A549 (cell line): Measurements from ENCODE around the gene CBY1.

ENCODE experiments used
- CTCF ChIP-seq: fragments of >200 bp; sonication (Bioruptor Twin); formaldehyde crosslinking; IDR thresholded peaks from 3 replicates; pipeline ENCODE4 v1.5.1; 2016
- SREBF2 ChIP-seq: fragments of 450-650 bp; IDR thresholded peaks from 2 replicates; pipeline ENCODE4 v1.6.1; 2014; ENCODE audit warnings: mild to moderate bottlenecking, moderate library complexity

- TF ChIP-seq CTCF (no peak), SREBF2 (no peak)
Measured at GRCh38 chr22:38696606-38697424, 40.4 kb downstream of the CBY1 start.
